GM19395 (cell line): ENCODE results near the gene PELI3.

Experiments
- ATAC-seq: cut with Tn5 transposase; IDR thresholded peaks from one replicate; pipeline ENCODE4 v1.9.1; 2021; ENCODE audit warnings: mild to moderate bottlenecking, moderate library complexity; ENCODE audit not compliant: unreplicated experiment

PELI3 gene

GRCh38 chr11:66497206-66497605 is 30.5 kb downstream of the PELI3 start:
- ATAC-seq = no peak

- no peak for ATAC-seq
Measured at GRCh38 chr11:66498506-66498905, 31.8 kb downstream of the PELI3 start.

GRCh38 chr11:66505276-66505816 is 38.6 kb downstream of the PELI3 start:
- no peak for ATAC-seq

- no peak for ATAC-seq
Measured at GRCh38 chr11:66509131-66509561, 42.4 kb downstream of the PELI3 start.

GRCh38 chr11:66510271-66510989 is 43.7 kb downstream of the PELI3 start, which contains the start of gene BBS1:
Gene BBS1, plus strand, starts transcription at chr11:66510635. Its CDS starts 25 bp downstream, at chr11:66510660.
- peak; percentile 79 for ATAC-seq

- no peak for ATAC-seq
Measured at GRCh38 chr11:66510990-66511339, 44.3 kb downstream of the PELI3 start.

- ATAC-seq = no peak
Measured at GRCh38 chr11:66523611-66524010, 56.9 kb downstream of the PELI3 start.

GRCh38 chr11:66524304-66525040 is 57.8 kb downstream of the PELI3 start:
- ATAC-seq = no peak
